ENCODE data around the gene MZF1.

DNA sequence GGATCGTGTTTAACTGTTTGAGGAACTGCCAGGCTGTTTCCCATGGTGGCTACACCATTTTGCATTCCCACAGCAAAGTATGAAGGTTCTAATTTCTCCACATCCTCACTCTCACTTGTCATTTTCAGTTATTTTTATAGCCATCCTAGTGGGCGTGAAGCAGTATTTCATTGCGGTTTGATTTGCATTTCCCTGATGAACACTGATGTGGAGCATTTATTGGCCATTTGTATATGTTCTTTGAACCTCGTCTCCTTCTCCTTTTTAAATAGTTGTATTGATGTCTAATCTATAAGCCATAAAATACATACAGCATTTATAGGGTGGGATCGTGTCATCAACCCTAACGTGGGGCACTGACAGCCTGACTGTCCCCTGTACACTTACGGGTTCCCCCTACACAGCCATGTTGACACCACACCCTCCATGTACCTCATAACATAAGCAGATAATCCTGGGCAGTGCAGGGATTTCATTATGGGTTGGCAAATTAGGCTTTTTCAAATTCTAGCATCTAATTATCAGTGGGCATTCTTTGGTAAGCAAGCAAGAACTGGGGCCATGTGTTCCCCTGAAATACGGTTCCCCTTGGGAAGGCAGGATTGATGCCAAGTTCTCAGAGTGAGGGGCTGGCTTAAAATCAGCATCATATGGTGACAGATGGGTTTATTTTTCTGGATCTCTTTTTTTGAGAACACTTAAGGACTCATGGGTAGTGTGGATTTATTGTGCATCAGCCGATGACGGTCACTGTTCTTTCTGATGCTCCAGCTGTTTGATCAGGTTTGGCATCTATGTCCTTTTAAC lies 41.9 kb downstream of the MZF1 start:
- TF ChIP-seq POLR2A (IDR thresholded peaks at IDR 0.05) = no peak
- TF ChIP-seq, protein P1, sequence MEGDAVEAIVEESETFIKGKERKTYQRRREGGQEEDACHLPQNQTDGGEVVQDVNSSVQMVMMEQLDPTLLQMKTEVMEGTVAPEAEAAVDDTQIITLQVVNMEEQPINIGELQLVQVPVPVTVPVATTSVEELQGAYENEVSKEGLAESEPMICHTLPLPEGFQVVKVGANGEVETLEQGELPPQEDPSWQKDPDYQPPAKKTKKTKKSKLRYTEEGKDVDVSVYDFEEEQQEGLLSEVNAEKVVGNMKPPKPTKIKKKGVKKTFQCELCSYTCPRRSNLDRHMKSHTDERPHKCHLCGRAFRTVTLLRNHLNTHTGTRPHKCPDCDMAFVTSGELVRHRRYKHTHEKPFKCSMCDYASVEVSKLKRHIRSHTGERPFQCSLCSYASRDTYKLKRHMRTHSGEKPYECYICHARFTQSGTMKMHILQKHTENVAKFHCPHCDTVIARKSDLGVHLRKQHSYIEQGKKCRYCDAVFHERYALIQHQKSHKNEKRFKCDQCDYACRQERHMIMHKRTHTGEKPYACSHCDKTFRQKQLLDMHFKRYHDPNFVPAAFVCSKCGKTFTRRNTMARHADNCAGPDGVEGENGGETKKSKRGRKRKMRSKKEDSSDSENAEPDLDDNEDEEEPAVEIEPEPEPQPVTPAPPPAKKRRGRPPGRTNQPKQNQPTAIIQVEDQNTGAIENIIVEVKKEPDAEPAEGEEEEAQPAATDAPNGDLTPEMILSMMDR (IDR thresholded peaks at IDR 0.05) = no peak

Measured in adrenal gland (tissue), 5 donors.